ENCODE measurements around the gene COX4I2.

DNA sequence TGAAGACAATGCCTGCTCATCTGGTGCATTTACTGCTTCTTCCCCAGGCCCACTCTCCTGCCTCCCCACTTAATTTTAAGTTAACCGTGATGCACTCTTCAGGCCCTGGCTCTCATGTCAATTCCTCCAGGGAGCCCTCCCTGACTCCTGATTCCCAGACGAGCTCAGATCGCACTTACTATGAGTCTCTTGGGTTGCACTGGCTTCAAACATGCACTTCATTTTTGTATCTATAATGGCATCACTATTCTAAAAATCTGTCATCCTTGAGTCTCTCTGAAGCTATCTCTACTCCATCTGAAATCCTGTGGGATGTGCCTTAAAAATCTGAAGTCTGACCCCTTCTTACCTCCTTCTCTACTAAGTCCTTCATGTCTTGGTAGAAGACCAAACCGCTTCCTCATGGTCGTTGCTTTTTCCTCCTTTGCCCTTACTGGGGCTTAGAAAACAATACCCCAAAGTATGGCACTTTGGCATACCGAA, 24.7 kb downstream of the COX4I2 start:
- TF ChIP-seq, protein P1, sequence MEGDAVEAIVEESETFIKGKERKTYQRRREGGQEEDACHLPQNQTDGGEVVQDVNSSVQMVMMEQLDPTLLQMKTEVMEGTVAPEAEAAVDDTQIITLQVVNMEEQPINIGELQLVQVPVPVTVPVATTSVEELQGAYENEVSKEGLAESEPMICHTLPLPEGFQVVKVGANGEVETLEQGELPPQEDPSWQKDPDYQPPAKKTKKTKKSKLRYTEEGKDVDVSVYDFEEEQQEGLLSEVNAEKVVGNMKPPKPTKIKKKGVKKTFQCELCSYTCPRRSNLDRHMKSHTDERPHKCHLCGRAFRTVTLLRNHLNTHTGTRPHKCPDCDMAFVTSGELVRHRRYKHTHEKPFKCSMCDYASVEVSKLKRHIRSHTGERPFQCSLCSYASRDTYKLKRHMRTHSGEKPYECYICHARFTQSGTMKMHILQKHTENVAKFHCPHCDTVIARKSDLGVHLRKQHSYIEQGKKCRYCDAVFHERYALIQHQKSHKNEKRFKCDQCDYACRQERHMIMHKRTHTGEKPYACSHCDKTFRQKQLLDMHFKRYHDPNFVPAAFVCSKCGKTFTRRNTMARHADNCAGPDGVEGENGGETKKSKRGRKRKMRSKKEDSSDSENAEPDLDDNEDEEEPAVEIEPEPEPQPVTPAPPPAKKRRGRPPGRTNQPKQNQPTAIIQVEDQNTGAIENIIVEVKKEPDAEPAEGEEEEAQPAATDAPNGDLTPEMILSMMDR (IDR thresholded peaks at IDR 0.05; ENCODE audit: low read depth, low read length, missing input control), result no peak
- TF ChIP-seq NR2F2 (IDR thresholded peaks at IDR 0.05) (no peak), EGR1 (IDR thresholded peaks at IDR 0.05; ENCODE audit: low read depth in 2 of 2) (no peak), RAD21 (IDR thresholded peaks at IDR 0.05) (no peak), HNF4G (IDR thresholded peaks at IDR 0.05) (no peak), REST (IDR thresholded peaks at IDR 0.05) (no peak), YY1 (IDR thresholded peaks at IDR 0.05) (no peak), TAF1 (conservative IDR thresholded peaks at IDR 0.05) (no peak), MAX (IDR thresholded peaks at IDR 0.05) (no peak)
- TF ChIP-seq, protein P2, sequence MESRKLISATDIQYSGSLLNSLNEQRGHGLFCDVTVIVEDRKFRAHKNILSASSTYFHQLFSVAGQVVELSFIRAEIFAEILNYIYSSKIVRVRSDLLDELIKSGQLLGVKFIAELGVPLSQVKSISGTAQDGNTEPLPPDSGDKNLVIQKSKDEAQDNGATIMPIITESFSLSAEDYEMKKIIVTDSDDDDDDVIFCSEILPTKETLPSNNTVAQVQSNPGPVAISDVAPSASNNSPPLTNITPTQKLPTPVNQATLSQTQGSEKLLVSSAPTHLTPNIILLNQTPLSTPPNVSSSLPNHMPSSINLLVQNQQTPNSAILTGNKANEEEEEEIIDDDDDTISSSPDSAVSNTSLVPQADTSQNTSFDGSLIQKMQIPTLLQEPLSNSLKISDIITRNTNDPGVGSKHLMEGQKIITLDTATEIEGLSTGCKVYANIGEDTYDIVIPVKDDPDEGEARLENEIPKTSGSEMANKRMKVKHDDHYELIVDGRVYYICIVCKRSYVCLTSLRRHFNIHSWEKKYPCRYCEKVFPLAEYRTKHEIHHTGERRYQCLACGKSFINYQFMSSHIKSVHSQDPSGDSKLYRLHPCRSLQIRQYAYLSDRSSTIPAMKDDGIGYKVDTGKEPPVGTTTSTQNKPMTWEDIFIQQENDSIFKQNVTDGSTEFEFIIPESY (IDR thresholded peaks at IDR 0.05), result no peak
- TF ChIP-seq, protein P3, sequence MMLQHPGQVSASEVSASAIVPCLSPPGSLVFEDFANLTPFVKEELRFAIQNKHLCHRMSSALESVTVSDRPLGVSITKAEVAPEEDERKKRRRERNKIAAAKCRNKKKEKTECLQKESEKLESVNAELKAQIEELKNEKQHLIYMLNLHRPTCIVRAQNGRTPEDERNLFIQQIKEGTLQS (IDR thresholded peaks at IDR 0.05), result no peak

Measured in liver (tissue), 3 donors.